Stimulated activated CD8-positive, alpha-beta memory T cell treated with anti-CD3 and anti-CD28 coated beads, Interleukin-4, amount 100 ng/mL, for 1 hour (primary cell): ENCODE measurements around the gene CEP97.
"Not testable (repeated sequence)": the region's sequence is repeated elsewhere in the genome, so short reads cannot be mapped to it uniquely, and the experiment has no call there.

Experiments used
- DNase-seq, 2 donors: peaks; one replicate each; pipeline ENCODE4 v3.0.0-alpha.2; 2020; ENCODE audit warnings: low read depth in 2 of 2, low spot score in 1 of 2

CEP97 gene

DNA sequence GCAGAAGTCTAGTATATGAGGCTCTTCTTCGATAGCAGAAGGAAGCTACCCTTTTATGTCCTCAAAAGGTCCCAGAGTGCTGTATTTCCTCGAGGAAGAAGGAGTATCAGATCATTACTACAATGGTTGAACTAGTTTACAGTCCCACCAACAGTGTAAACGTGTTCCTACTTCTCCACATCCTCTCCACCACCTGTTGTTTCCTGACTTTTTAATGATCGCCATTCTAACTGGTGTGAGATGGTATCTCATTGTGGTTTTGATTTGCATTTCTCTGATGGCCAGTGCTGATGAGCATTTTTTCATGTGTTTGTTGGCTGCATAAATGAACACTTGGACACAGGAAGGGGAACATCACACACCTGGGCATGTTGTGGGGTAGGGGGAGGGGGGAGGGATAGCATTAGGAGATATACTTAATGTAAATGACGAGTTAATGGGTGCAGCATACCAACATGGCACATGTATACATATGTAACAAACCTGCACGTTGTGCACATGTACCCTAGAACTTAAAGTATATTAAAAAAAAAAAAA lies 53.4 kb downstream of the CEP97 start:
- DNase-seq, result not testable (repeated sequence)

DNA sequence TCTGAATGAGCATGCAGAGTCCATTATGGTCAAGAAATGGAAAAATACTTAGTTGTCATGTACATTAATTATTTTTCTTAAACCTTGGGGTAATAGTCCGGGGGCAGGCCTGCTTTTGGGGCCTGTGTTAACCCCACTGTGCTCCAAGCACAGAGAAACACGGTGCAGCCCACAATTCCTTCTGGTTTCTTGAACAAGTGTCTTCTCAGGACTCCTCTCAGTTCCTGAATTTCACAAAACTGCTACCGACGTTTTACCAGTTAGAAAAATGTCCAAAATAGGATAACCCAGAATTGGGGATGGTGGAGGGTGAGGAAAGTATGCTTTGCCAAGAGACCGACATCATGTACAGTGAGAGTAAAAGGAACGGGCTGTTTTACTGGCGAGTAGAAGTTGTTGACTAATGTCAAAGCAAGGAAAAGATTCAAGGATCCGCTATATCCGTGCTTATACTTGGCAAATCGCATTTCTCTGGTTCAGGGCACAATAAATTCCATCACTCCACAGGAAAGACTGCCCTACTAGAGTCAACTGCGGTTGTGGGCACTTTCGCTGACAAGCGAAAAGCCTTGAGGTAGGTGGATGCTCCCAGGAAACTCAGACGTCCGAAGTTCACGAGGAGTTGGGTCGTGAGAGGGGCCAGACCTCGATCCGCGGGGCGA lies 54.1 kb downstream of the CEP97 start:
- no peak for DNase-seq

- DNase-seq, result peak; percentile 85 to 88
These were observed 54.8 kb downstream of the CEP97 start, which contains the start of gene NXPE3 for GRCh38 chr3:101779047-101779821. Gene NXPE3, plus strand, starts transcription at chr3:101779211. Its CDS starts 6,386 bp downstream, at chr3:101785597.

GRCh38 chr3:101779822-101780381 lies 55.5 kb downstream of the CEP97 start:
- DNase-seq, result no peak

DNA sequence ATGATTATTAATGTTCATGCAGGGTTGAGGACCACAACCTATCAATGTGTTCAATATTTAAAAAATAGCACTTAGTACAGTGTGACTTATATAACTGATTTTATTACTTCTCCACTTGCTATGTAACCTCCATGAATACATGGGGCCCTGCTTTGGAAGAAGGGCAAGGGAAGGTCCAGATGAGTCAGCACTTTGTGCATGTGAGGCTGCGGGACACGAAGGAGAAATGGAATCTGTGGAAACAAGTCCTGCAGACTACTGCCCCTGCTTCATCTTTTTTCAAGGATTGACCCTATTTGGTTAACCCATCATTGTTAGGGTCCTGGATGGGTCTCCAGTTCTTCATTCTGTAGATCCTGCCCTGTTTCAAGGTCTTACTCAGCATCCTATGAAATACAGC lies 56.2 kb downstream of the CEP97 start:
- no peak for DNase-seq

DNA sequence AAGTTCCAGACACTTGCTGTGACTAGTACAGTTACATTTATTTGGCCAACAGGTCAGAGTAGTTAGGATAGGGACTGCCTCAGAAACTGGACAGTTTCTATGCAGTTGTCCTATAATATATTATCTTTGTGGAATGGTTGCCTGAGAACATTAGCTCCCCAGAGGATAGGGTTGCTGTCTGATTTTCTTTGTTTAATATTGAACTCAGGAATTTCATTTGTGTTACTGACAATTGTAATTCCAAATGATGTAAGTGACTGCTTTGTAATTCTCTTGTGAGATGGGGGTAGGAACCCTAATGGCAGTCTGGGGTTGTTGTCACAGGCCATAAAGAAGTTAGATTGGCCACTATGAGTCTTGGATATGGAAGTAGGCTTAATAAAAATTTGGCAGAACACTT lies 56.8 kb downstream of the CEP97 start:
- no peak for DNase-seq

DNA sequence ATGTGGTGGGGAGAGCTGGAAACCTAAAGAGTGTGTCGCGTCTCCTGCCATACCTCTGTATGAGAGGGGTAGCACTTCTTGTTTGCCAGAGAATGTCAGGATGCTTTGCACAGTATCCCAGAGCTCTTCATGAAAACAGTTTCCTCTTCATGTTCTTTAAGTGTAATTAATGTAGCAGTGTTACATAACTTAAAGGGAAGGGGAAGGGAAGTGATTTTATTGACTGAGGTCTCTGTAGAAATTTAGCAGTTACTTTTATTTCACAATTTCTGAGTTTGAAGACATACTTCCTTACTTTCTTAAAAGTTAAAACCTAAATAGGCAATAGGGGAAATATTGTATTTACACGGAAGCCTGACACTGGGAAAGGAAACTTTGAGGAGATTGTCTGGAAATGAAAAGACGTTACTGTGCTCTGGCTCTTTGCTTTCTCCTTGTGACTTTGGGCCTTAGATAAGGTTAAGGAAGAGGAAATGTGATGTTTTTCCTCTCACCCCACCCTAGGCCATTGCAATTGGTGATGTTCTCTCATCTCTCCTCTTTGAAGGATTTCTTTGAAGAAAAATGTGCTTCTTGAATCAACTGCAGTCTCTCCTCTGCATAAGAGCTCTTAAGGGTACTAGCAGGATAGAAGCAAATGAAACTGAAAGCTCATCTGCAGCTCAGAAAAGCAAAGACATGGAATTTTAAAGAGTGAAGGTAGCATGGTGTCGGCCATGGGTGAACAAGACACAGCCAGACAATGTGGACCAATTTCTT lies 60.6 kb downstream of the CEP97 start:
- no peak for DNase-seq

- DNase-seq, result no peak
These were observed 67.4 kb downstream of the CEP97 start for GRCh38 chr3:101791778-101792177.

DNA sequence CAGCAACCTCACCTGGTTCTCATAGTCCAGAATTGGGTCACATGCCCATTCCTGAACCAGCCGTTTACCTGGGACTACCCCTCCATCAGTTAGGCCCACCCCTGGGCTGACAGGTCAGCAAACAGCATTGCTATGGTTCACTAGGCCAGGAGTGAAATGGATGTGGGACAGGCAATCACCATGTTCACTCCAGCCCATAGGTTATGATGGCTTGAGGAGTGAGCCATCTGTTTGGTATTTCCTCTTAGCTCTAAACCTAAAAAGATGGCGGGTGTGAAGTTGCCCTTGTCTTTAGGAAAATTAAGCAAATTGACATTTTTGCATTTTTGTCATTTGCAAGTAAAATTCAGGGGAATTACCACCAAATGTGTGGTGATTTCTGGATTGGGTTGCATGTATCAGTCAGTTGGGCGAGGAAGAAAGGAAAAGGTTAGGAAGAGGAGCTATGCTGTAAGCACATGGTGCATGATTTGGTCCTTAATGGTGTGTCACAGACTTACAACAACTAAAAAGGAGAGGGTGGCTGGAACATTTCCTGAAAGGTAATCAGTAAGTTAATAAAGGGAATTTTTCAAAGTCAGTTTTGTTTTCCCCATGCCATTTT lies 71.8 kb downstream of the CEP97 start:
- DNase-seq, result no peak

DNA sequence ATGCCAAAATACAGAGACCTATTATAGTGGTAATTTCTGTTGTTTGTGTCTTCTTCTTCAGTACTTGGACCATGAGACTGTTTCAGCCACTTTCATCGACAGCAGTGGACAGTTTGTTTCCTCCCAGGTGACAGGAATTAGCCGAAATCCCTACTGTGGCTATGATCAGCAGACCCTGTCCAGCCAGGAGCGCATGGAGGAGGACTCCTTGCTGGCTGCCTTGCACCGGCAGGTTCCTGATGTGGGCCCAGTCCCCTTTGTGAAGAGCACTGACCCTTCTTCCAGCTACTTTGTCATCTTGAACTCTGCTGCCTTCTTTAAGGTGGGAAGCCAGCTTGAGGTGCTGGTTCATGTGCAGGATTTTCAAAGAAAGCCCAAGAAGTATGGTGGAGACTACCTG lies 76.8 kb downstream of the CEP97 start:
- no peak for DNase-seq

DNA sequence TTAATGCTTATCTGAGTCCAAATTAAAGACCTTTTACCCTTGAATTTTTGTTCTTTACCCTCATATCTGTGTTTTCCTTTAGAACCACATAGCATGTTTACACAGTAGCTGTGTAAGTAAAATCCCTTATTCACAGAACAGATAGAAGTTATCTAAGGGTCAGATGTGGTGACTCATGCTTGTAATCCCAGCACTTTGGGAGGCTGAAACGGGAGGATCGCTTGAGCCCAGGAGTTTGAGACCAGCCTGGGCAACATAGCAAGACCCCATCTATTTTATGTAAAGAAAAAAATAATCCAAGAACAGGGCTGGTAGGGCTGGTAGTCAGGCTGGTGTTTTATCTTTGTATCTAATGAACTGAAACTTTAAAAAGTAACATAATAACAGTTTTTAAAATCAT lies 77.8 kb downstream of the CEP97 start:
- no peak for DNase-seq

DNA sequence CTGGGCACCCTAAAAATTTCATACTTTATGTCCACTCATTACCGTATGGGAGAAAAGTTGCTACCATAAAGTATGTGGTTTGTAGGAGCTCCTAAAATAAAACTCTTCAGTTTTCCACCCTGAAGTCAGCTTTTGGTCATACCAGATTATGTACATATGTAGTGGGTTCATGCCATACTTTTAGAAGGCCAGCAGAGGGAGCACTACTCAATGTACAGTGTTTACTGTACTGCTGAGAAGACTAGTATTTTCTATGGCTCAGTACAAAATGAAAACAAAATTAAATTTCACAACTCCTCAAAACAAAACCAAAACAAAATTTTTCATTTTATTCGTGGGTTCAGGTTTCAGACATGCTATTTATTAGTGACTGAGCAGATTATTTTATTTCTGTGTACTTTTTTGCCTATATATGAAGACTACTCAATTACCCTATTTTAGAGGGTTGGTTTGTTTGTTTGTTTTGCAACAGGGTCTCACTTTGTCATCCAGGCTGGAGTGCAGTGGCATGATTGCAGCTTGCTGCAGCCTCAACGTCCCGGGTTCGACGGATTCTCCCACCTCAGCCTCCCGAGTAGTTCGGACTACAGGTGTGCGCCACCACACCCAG lies 78.9 kb downstream of the CEP97 start:
- DNase-seq, result peak in 1 of 2 donors; percentile 17

DNA sequence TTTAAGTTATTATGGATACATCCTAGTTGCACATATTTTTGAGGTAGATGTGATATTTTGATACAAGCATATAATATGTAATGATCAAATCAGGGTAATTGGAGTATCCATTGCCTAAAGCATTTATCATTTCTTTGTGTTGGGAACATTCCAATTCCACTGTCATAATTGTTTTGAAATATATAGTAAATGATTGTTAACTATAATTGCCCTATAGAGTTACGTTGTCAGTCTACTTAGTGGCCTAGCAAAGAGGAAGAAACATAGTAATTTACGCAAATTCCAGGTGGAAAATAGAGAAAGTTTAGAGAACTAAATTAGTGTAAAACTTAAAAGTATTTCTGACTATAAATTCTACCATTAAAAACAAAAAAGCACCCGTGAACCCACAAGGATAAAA lies 79.5 kb downstream of the CEP97 start:
- no peak for DNase-seq

DNA sequence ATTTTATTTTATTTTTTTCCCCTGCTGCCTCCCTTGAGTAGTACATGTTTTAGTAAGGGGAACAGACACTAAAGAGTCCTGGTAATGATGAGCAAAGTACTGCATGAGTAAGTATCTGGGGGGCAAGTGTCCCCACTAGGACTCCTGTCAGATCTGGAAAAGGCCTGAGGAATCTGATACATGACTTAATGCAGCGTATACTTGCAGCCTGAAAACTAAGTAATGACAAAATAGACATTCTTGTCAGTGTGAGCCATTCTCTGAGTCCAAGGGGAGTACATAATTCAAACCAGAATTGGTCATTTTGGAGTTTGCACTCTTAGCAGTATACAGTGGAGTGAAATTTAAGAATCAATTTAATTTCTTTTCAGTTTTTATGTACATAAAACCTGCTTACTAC lies 82.1 kb downstream of the CEP97 start:
- DNase-seq, result no peak

DNA sequence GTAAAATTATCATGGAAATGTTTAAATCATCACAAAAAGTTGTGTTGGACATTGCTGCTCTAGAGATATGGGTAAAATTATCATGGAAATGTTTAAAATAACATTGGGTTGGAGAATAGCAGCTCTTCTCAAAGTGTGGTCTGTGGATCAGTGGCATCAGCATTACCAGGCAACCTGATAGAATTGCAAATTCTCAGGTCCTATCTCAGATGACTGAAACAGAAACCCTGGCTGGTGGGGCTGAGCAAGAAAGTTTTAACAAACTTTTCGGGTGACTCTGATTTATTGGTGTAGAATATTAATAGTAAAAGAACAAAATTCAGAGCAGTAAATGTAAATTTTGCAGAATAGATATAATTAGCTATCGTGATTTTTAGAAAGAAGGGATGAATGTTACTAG lies 83.5 kb downstream of the CEP97 start:
- no peak for DNase-seq

DNA sequence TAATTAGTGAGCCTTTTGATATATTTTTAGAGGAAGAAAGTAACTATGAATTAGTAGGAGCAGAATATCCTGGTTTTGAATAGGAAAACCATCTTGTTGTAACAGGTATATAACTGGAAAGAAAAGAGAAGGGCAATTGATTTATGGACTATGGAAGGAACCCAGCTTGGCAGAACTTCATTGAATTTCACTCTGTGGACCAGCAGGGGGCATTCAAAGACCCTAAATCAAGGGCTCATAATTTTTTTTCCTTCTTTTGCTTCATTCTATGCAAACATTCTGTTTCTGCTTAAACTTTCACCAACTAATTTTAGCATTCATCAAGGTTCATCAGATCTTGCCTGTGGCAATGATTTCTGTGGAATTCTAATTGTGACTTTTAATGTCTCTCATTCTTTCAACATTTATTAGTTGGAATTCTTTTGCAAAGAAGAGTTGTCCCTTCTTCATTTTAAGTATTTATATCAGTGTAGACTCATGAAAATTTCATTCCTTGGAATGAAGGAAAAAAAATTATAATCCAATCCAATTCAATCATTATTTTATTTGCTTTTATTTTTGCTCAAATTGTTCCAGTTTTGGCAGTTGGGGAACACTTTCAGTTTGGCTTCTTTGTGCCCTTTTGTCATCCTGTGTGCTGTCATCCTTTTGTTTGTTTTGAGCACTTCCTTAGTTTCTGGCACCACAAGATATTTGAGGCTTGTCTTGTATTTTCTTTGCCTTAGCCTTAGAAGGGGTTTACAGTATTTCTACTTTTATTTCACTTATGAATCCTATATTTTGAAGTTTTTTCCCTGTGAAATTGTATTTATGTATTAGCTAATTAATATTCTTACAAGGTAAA lies 85.0 kb downstream of the CEP97 start:
- no peak for DNase-seq

DNA sequence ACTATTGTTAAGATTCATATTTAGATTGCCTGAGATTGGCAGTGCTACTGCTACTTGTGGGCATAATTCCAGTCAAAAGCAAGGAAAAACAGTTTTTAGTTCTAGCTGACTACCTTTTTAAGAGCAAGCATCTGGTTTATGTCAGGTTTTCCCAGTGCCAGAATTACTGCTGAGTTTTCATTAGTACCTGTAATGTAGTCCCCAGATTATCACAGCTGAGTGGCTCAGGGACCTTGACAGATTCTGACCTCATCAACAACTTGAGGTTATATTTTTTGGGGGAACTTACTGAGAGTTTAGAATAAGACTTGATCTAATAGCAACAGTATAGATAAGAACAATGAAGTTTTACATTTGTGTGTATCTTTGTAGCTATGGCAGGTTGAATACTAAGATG lies 85.6 kb downstream of the CEP97 start:
- no peak for DNase-seq

- DNase-seq, result no peak
These were observed 87.5 kb downstream of the CEP97 start for GRCh38 chr3:101811875-101812274.

DNA sequence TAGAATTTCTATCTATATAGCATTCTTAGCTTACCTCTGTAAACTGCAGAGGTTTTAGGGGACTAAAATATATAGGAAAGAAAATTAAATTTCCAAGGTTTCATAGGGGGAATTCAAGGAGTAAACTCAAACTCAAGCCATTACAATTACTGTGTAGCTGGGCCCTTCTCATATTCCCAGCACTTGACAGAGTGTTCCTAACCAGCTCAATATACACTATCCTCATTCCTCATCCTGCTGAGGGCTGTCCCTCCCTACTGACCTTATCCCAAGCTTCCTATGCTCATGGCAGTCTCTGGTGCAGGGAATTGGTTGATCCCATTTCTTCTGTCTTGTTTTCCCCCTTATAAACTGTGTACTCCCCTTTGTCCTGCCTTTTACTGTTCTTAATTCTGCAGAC lies 88.5 kb downstream of the CEP97 start:
- DNase-seq, result no peak
